Measurements from ENCODE around the gene CHST7. TPM values are rescaled to one million over a fixed set of nuclear protein-coding genes. Genes with fewer than 3 reads are reported as not detected.
A peak's percentile ranks its signal among the peaks of the same experiment; 100 is the strongest.

CHST7 gene
- total and polyA plus RNA-seq, 10 of the 15 experiments (the other 5 are each of a cell fraction or from before 2014, with no cell fraction given) = 0.58 to 11.0 (median 5.4) TPM

DNA sequence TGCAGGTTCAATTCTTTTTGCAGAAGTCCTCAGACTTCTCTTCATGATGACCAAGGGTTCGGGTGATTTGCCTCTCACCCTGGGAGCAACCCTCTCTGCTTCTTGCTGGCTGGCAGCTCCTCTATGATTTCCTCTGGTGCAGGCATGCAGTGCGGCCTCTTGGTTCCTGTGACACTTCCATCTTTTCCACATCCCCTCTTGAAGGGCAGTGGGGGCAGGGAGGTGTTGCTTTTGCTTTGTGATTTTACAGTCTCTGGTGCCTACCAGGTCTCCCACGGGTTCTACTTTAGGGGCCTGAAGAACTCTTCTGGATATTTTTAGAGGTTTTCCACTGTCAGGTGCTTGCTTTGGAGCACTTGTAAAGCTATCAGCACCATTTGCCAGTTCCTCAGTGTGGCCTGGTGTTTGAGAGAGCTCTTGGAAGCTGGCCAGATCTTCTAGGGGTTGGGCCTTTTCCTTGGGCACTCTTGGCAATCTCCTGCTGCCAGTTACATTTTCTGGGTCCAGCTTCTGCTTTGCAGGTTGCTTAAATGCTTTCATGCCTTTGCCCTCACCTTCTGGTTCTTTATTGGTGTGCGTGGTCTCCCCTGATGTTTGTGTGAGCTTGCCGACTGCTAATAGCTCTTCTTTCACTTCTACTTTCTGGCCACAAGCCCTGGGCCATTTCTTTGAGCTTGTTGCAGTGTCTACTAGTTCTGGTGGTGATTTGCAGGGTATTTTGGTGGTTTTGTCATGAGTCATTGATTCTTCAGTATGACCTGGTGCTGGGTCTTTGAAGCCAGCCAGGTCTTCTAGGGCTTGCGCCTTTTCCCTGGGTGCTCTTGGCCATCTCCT lies 11.5 kb upstream of the CHST7 start (continued):
- TF ChIP-seq, protein P1, sequence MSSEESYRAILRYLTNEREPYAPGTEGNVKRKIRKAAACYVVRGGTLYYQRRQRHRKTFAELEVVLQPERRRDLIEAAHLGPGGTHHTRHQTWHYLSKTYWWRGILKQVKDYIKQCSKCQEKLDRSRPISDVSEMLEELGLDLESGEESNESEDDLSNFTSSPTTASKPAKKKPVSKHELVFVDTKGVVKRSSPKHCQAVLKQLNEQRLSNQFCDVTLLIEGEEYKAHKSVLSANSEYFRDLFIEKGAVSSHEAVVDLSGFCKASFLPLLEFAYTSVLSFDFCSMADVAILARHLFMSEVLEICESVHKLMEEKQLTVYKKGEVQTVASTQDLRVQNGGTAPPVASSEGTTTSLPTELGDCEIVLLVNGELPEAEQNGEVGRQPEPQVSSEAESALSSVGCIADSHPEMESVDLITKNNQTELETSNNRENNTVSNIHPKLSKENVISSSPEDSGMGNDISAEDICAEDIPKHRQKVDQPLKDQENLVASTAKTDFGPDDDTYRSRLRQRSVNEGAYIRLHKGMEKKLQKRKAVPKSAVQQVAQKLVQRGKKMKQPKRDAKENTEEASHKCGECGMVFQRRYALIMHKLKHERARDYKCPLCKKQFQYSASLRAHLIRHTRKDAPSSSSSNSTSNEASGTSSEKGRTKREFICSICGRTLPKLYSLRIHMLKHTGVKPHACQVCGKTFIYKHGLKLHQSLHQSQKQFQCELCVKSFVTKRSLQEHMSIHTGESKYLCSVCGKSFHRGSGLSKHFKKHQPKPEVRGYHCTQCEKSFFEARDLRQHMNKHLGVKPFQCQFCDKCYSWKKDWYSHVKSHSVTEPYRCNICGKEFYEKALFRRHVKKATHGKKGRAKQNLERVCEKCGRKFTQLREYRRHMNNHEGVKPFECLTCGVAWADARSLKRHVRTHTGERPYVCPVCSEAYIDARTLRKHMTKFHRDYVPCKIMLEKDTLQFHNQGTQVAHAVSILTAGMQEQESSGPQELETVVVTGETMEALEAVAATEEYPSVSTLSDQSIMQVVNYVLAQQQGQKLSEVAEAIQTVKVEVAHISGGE (CRISPR knock-in tag; IDR thresholded peaks at IDR 0.05) = no peak
- TF ChIP-seq ZNF274 (IDR thresholded peaks at IDR 0.05; ENCODE audit: insufficient read depth, insufficient read length) = no peak
- no peak for TF ChIP-seq RCOR1 (conservative IDR thresholded peaks at IDR 0.05; ENCODE audit: low read depth, low read length)
- no peak for TF ChIP-seq PAX8 (IDR thresholded peaks at IDR 0.05)
- peak; percentile 66 to 77; a peak in 2 of 4 replicates for TF ChIP-seq BHLHE40 (IDR thresholded peaks at IDR 0.05; ENCODE audit: borderline replicate concordance in 1 of 2, low read depth in 2 of 2, low read length in 1 of 2)
- TF ChIP-seq, protein P2, sequence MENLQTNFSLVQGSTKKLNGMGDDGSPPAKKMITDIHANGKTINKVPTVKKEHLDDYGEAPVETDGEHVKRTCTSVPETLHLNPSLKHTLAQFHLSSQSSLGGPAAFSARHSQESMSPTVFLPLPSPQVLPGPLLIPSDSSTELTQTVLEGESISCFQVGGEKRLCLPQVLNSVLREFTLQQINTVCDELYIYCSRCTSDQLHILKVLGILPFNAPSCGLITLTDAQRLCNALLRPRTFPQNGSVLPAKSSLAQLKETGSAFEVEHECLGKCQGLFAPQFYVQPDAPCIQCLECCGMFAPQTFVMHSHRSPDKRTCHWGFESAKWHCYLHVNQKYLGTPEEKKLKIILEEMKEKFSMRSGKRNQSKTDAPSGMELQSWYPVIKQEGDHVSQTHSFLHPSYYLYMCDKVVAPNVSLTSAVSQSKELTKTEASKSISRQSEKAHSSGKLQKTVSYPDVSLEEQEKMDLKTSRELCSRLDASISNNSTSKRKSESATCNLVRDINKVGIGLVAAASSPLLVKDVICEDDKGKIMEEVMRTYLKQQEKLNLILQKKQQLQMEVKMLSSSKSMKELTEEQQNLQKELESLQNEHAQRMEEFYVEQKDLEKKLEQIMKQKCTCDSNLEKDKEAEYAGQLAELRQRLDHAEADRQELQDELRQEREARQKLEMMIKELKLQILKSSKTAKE (IDR thresholded peaks at IDR 0.05; ENCODE audit: low read depth, poor library complexity, severe bottlenecking) = peak; percentile 74
- TF ChIP-seq TARDBP (IDR thresholded peaks at IDR 0.05; ENCODE audit: borderline replicate concordance) = no peak
- TF ChIP-seq NR2C2 (IDR thresholded peaks at IDR 0.05; ENCODE audit: borderline replicate concordance, control insufficient read depth, insufficient read length, low read depth) = no peak
- no peak for TF ChIP-seq PML (IDR thresholded peaks at IDR 0.05; ENCODE audit: low read length)
- peak; percentile 85 for TF ChIP-seq CBFB (IDR thresholded peaks at IDR 0.05; ENCODE audit: low read depth)
- TF ChIP-seq MEF2A (IDR thresholded peaks at IDR 0.05; ENCODE audit: insufficient read depth, low read depth, low read length) = peak; percentile 71
- TF ChIP-seq, protein P3, sequence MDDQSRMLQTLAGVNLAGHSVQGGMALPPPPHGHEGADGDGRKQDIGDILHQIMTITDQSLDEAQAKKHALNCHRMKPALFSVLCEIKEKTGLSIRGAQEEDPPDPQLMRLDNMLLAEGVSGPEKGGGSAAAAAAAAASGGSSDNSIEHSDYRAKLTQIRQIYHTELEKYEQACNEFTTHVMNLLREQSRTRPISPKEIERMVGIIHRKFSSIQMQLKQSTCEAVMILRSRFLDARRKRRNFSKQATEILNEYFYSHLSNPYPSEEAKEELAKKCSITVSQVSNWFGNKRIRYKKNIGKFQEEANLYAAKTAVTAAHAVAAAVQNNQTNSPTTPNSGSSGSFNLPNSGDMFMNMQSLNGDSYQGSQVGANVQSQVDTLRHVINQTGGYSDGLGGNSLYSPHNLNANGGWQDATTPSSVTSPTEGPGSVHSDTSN (IDR thresholded peaks at IDR 0.05; ENCODE audit: insufficient replicate concordance, low read depth, low read length) = no peak
- TF ChIP-seq BMI1 (IDR thresholded peaks at IDR 0.05; ENCODE audit: borderline replicate concordance) = peak; percentile 37; the same call in 1 of the 2 replicates
- no peak for TF ChIP-seq KDM1A (IDR thresholded peaks at IDR 0.05; ENCODE audit: borderline replicate concordance)
- TF ChIP-seq, protein P4, sequence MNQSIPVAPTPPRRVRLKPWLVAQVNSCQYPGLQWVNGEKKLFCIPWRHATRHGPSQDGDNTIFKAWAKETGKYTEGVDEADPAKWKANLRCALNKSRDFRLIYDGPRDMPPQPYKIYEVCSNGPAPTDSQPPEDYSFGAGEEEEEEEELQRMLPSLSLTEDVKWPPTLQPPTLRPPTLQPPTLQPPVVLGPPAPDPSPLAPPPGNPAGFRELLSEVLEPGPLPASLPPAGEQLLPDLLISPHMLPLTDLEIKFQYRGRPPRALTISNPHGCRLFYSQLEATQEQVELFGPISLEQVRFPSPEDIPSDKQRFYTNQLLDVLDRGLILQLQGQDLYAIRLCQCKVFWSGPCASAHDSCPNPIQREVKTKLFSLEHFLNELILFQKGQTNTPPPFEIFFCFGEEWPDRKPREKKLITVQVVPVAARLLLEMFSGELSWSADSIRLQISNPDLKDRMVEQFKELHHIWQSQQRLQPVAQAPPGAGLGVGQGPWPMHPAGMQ (IDR thresholded peaks at IDR 0.05; ENCODE audit: borderline replicate concordance) = no peak
- no peak for TF ChIP-seq ZNF622 (IDR thresholded peaks at IDR 0.05)
- no peak for TF ChIP-seq KLF5 (IDR thresholded peaks at IDR 0.05; ENCODE audit: partially characterized antibody)

Measured in GM12878 (cell line).